ENCODE data around the gene XPR1. TPM values are rescaled to one million over a fixed set of nuclear protein-coding genes. Genes with fewer than 3 reads are reported as not detected.

Gene XPR1
- total RNA-seq, 1 donor from 2014 or later, result 46.7 TPM

- peaks cover 4% of the 10 kb centered on the region for H3K9me3 Mint-ChIP-seq
- no peak overlapping the region for H3K27ac Mint-ChIP-seq (ENCODE audit: unreplicated experiment)
- DNase-seq (ENCODE audit: low read depth, low spot score), result no peak
- H3K4me3 Mint-ChIP-seq, result no peak overlapping the region
- peaks cover 5% of the 10 kb centered on the region for H3K4me1 Mint-ChIP-seq
- no peaks in the 10 kb centered on the region for H3K36me3 Mint-ChIP-seq (ENCODE audit: low read depth)
- no peaks in the 10 kb centered on the region for H3K27me3 Mint-ChIP-seq (ENCODE audit: low read depth)
- TF ChIP-seq CTCF (conservative IDR thresholded peaks at IDR 0.05), result peak; percentile 60
Observed at GRCh38 chr1:180778782-180779398, 147.1 kb downstream of the XPR1 start.

- H3K4me3 Mint-ChIP-seq, result no peak overlapping the region
- no peaks in the 10 kb centered on the region for H3K36me3 Mint-ChIP-seq (ENCODE audit: low read depth)
- H3K9me3 Mint-ChIP-seq, result peaks cover 4% of the 10 kb centered on the region
- DNase-seq (ENCODE audit: low read depth, low spot score), result no peak
- H3K27ac Mint-ChIP-seq (ENCODE audit: unreplicated experiment), result no peak overlapping the region
- peaks cover 5% of the 10 kb centered on the region for H3K4me1 Mint-ChIP-seq
- no peak for TF ChIP-seq CTCF (conservative IDR thresholded peaks at IDR 0.05)
- no peaks in the 10 kb centered on the region for H3K27me3 Mint-ChIP-seq (ENCODE audit: low read depth)
Observed at GRCh38 chr1:180779584-180779983, 147.8 kb downstream of the XPR1 start.

GRCh38 chr1:180781718-180782117 is 149.9 kb downstream of the XPR1 start:
- no peaks in the 10 kb centered on the region for H3K36me3 Mint-ChIP-seq (ENCODE audit: low read depth)
- no peak overlapping the region for H3K27ac Mint-ChIP-seq (ENCODE audit: unreplicated experiment)
- H3K4me3 Mint-ChIP-seq, result no peak overlapping the region

GRCh38 chr1:180785291-180785690 is 153.5 kb downstream of the XPR1 start:
- Mint-ChIP-seq H3K9me3 (no peaks in the 10 kb centered on the region), H3K4me3 (no peak overlapping the region), H3K4me1 (peaks cover 5% of the 10 kb centered on the region), H3K27ac (ENCODE audit: unreplicated experiment) (no peak overlapping the region), H3K36me3 (ENCODE audit: low read depth) (peaks cover 6% of the 10 kb centered on the region), H3K27me3 (ENCODE audit: low read depth) (no peaks in the 10 kb centered on the region)
- no peak for TF ChIP-seq CTCF (conservative IDR thresholded peaks at IDR 0.05)
- DNase-seq (ENCODE audit: low read depth, low spot score), result no peak

More at GRCh38 chr1:180781718-180782117, 149.9 kb downstream of the XPR1 start:
- TF ChIP-seq CTCF (conservative IDR thresholded peaks at IDR 0.05), result no peak
- DNase-seq (ENCODE audit: low read depth, low spot score), result no peak
- Mint-ChIP-seq H3K27me3 (ENCODE audit: low read depth) (no peaks in the 10 kb centered on the region), H3K9me3 (peaks cover 4% of the 10 kb centered on the region), H3K4me1 (peaks cover 5% of the 10 kb centered on the region)

GRCh38 chr1:180785887-180786286 is 154.1 kb downstream of the XPR1 start:
- H3K27ac Mint-ChIP-seq (ENCODE audit: unreplicated experiment), result no peak overlapping the region
- peaks cover 6% of the 10 kb centered on the region for H3K36me3 Mint-ChIP-seq (ENCODE audit: low read depth)
- H3K4me3 Mint-ChIP-seq, result no peak overlapping the region
- no peaks in the 10 kb centered on the region for H3K9me3 Mint-ChIP-seq
- no peaks in the 10 kb centered on the region for H3K27me3 Mint-ChIP-seq (ENCODE audit: low read depth)
- H3K4me1 Mint-ChIP-seq, result peaks cover 5% of the 10 kb centered on the region
- DNase-seq (ENCODE audit: low read depth, low spot score), result no peak
- TF ChIP-seq CTCF (conservative IDR thresholded peaks at IDR 0.05), result no peak

All from neural crest cell (in vitro differentiated cells).